A549 (cell line): ENCODE results near the gene TRAK2.
"Not testable (repeated sequence)": the region's sequence is repeated elsewhere in the genome, so short reads cannot be mapped to it uniquely, and the experiment has no call there.

ENCODE experiments used
- BHLHE40 ChIP-seq: IDR thresholded peaks from 2 replicates; pipeline ENCODE4 v1.6.1; 2012; ENCODE audit warnings: low read depth, low read length, inconsistent platforms
- EP300 ChIP-seq, 2 experiments: fragments of >200 bp; sonication (Bioruptor Twin); formaldehyde crosslinking; IDR thresholded peaks; 2 replicates in 1 of 2; 3 replicates in 1 of 2; pipeline ENCODE4 v1.6.1; 2016 to 2017
- MYC ChIP-seq: IDR thresholded peaks from 2 replicates; pipeline ENCODE4 v1.6.1; 2012; ENCODE audit warnings: mild to moderate bottlenecking, inconsistent platforms, low read length, improper control_type of control experiment, borderline replicate concordance
- RCOR1 ChIP-seq: fragments of 150-350 bp; IDR thresholded peaks from 2 replicates; pipeline ENCODE4 v1.6.1; 2014; ENCODE audit warnings: antibody characterized with exemption, low read length, low read depth
- ZNF302 ChIP-seq: fragments of 250-450 bp; sonication (Bioruptor Pico); IDR thresholded peaks from 2 replicates; pipeline ENCODE4 v1.9.0; 2021; ENCODE audit warnings: inconsistent platforms, mild to moderate bottlenecking, moderate library complexity
- TF ChIP-seq, protein P1 (sequence below): fragments of 200-600 bp; sonication (generic); IDR thresholded peaks from 2 replicates; pipeline ENCODE4 v1.6.1; 2016; ENCODE audit warnings: antibody characterized with exemption, mild to moderate bottlenecking, moderate library complexity
- TF ChIP-seq, protein P2 (sequence below): fragments of >200 bp; sonication (Bioruptor Twin); formaldehyde crosslinking; IDR thresholded peaks from 3 replicates; pipeline ENCODE4 v1.5.1; 2016

DNA sequence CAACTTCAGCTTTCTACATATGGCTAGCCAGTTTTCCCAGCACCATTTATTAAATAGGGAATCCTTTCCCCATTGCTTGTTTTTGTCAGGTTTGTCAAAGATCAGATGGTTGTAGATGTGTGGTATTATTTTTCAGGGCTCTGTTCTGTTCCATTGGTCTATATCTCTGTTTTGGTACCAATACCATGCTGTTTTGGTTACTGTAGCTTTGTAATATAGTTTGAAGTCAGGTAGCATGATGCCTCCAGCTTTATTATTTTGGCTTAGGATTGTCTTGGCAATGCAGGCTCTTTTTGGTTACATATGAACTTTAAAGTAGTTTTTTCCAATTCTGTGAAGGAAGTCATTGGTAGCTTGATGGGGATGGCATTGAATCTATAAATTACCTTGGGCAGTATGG lies 22.9 kb downstream of the TRAK2 start:
- TF ChIP-seq, protein P1, sequence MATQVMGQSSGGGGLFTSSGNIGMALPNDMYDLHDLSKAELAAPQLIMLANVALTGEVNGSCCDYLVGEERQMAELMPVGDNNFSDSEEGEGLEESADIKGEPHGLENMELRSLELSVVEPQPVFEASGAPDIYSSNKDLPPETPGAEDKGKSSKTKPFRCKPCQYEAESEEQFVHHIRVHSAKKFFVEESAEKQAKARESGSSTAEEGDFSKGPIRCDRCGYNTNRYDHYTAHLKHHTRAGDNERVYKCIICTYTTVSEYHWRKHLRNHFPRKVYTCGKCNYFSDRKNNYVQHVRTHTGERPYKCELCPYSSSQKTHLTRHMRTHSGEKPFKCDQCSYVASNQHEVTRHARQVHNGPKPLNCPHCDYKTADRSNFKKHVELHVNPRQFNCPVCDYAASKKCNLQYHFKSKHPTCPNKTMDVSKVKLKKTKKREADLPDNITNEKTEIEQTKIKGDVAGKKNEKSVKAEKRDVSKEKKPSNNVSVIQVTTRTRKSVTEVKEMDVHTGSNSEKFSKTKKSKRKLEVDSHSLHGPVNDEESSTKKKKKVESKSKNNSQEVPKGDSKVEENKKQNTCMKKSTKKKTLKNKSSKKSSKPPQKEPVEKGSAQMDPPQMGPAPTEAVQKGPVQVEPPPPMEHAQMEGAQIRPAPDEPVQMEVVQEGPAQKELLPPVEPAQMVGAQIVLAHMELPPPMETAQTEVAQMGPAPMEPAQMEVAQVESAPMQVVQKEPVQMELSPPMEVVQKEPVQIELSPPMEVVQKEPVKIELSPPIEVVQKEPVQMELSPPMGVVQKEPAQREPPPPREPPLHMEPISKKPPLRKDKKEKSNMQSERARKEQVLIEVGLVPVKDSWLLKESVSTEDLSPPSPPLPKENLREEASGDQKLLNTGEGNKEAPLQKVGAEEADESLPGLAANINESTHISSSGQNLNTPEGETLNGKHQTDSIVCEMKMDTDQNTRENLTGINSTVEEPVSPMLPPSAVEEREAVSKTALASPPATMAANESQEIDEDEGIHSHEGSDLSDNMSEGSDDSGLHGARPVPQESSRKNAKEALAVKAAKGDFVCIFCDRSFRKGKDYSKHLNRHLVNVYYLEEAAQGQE = not testable (repeated sequence)
- TF ChIP-seq BHLHE40; ZNF302 (CRISPR knock-in tag); EP300 (IDR thresholded peaks at IDR 0.05); RCOR1; MYC: not testable (repeated sequence)
- TF ChIP-seq, protein P2, sequence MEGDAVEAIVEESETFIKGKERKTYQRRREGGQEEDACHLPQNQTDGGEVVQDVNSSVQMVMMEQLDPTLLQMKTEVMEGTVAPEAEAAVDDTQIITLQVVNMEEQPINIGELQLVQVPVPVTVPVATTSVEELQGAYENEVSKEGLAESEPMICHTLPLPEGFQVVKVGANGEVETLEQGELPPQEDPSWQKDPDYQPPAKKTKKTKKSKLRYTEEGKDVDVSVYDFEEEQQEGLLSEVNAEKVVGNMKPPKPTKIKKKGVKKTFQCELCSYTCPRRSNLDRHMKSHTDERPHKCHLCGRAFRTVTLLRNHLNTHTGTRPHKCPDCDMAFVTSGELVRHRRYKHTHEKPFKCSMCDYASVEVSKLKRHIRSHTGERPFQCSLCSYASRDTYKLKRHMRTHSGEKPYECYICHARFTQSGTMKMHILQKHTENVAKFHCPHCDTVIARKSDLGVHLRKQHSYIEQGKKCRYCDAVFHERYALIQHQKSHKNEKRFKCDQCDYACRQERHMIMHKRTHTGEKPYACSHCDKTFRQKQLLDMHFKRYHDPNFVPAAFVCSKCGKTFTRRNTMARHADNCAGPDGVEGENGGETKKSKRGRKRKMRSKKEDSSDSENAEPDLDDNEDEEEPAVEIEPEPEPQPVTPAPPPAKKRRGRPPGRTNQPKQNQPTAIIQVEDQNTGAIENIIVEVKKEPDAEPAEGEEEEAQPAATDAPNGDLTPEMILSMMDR = not testable (repeated sequence)
